ENCODE data around the gene PDZD7.

Gene PDZD7

GRCh38 chr10:101015582-101015973, 15.4 kb downstream of the PDZD7 start:
- H3K4me1 ChIP-seq (ENCODE audit: control insufficient read depth, low read length), result peaks cover 31% of the 10 kb centered on the region
- no peak overlapping the region for H3K4me2 ChIP-seq (ENCODE audit: low read length)
- peaks cover 19% of the 10 kb centered on the region for H3K27me3 ChIP-seq (ENCODE audit: control insufficient read depth, low read length)
- no peaks in the 10 kb centered on the region for H3K79me2 ChIP-seq (ENCODE audit: control insufficient read depth, low read length)
- TF ChIP-seq EZH2phosphoT487 (IDR thresholded peaks at IDR 0.05; ENCODE audit: borderline replicate concordance, low read length) (no peak), CTCF (IDR thresholded peaks at IDR 0.05; ENCODE audit: low read depth, low read length, poor library complexity, severe bottlenecking) (no peak)
- no peaks in the 10 kb centered on the region for H3K9me3 ChIP-seq (ENCODE audit: control insufficient read depth, insufficient read depth, low read length)
- no peaks in the 10 kb centered on the region for H3F3A ChIP-seq (ENCODE audit: control insufficient read depth, insufficient read depth)
- H3K27ac ChIP-seq (ENCODE audit: low read depth, low read length), result no peak overlapping the region
- H4K20me1 ChIP-seq (ENCODE audit: control insufficient read depth, insufficient read depth, low read depth, low read length), result no peaks in the 10 kb centered on the region
- H3K9me2 ChIP-seq (replicated peaks; ENCODE audit: control insufficient read depth, low read length), result no peaks in the 10 kb centered on the region
- H3K36me3 ChIP-seq (ENCODE audit: control insufficient read depth, low read length), result no peaks in the 10 kb centered on the region
- no peak overlapping the region for H3K4me3 ChIP-seq (ENCODE audit: low read length)

- H4K20me1 ChIP-seq (ENCODE audit: control insufficient read depth, insufficient read depth, low read depth, low read length), result no peaks in the 10 kb centered on the region
- TF ChIP-seq CTCF (IDR thresholded peaks at IDR 0.05; ENCODE audit: low read depth, low read length, poor library complexity, severe bottlenecking) (no peak), EZH2phosphoT487 (IDR thresholded peaks at IDR 0.05; ENCODE audit: borderline replicate concordance, low read length) (no peak)
These were observed 15.9 kb downstream of the PDZD7 start for GRCh38 chr10:101014966-101015581.

GRCh38 chr10:101014230-101014884, 16.6 kb downstream of the PDZD7 start:
- H3K9me3 ChIP-seq (ENCODE audit: control insufficient read depth, insufficient read depth, low read length), result no peaks in the 10 kb centered on the region
- TF ChIP-seq EZH2phosphoT487 (IDR thresholded peaks at IDR 0.05; ENCODE audit: borderline replicate concordance, low read length) (no peak), CTCF (IDR thresholded peaks at IDR 0.05; ENCODE audit: low read depth, low read length, poor library complexity, severe bottlenecking) (peak; percentile 91)
- no peaks in the 10 kb centered on the region for H3K36me3 ChIP-seq (ENCODE audit: control insufficient read depth, low read length)
- H3K79me2 ChIP-seq (ENCODE audit: control insufficient read depth, low read length), result no peaks in the 10 kb centered on the region
- peaks cover 31% of the 10 kb centered on the region for H3K4me1 ChIP-seq (ENCODE audit: control insufficient read depth, low read length)
- no peak overlapping the region for H3K27ac ChIP-seq (ENCODE audit: low read depth, low read length)
- no peaks in the 10 kb centered on the region for H3K9me2 ChIP-seq (replicated peaks; ENCODE audit: control insufficient read depth, low read length)
- no peaks in the 10 kb centered on the region for H3F3A ChIP-seq (ENCODE audit: control insufficient read depth, insufficient read depth)
- H3K4me2 ChIP-seq (ENCODE audit: low read length), result no peak overlapping the region
- peaks cover 19% of the 10 kb centered on the region for H3K27me3 ChIP-seq (ENCODE audit: control insufficient read depth, low read length)
- no peak overlapping the region for H3K4me3 ChIP-seq (ENCODE audit: low read length)
- H4K20me1 ChIP-seq (ENCODE audit: control insufficient read depth, insufficient read depth, low read depth, low read length), result no peaks in the 10 kb centered on the region

More at GRCh38 chr10:101014966-101015581, 15.9 kb downstream of the PDZD7 start:
- no peak overlapping the region for H3K4me3 ChIP-seq (ENCODE audit: low read length)
- H3F3A ChIP-seq (ENCODE audit: control insufficient read depth, insufficient read depth), result no peaks in the 10 kb centered on the region
- H3K9me2 ChIP-seq (replicated peaks; ENCODE audit: control insufficient read depth, low read length), result no peaks in the 10 kb centered on the region
- no peak overlapping the region for H3K4me2 ChIP-seq (ENCODE audit: low read length)
- no peaks in the 10 kb centered on the region for H3K79me2 ChIP-seq (ENCODE audit: control insufficient read depth, low read length)
- no peak overlapping the region for H3K27ac ChIP-seq (ENCODE audit: low read depth, low read length)
- no peaks in the 10 kb centered on the region for H3K36me3 ChIP-seq (ENCODE audit: control insufficient read depth, low read length)
- H3K27me3 ChIP-seq (ENCODE audit: control insufficient read depth, low read length), result peaks cover 19% of the 10 kb centered on the region
- peaks cover 31% of the 10 kb centered on the region for H3K4me1 ChIP-seq (ENCODE audit: control insufficient read depth, low read length)
- no peaks in the 10 kb centered on the region for H3K9me3 ChIP-seq (ENCODE audit: control insufficient read depth, insufficient read depth, low read length)
